MM.1S (cell line): ENCODE data around the gene VCPKMT.

Experiments used
- DNase-seq: peaks from one replicate; pipeline ENCODE4 v3.0.0-alpha.2; 2015
- H2AFZ ChIP-seq: fragments of 300-600 bp; sonication (generic); 2 replicates; pipeline ENCODE4 v1.6.0; 2016; ENCODE audit warnings: antibody characterized with exemption, low read length
- H3F3A ChIP-seq: fragments of 300-600 bp; sonication (generic); 2 replicates; pipeline ENCODE4 v1.6.1; 2016; ENCODE audit warnings: mild to moderate bottlenecking, antibody characterized with exemption, low read length, moderate library complexity, mixed read lengths; ENCODE audit not compliant: insufficient read depth
- H3K27ac ChIP-seq: fragments of 300-600 bp; sonication (generic); 2 replicates; pipeline ENCODE4 v1.5.1; 2016; ENCODE audit warnings: mild to moderate bottlenecking, low read length
- H3K27me3 ChIP-seq: fragments of 300-600 bp; sonication (generic); replicated peaks from 2 replicates; pipeline ENCODE4 v1.6.0; 2016; ENCODE audit warnings: low read length; ENCODE audit not compliant: insufficient read depth
- H3K36me3 ChIP-seq: fragments of 300-600 bp; sonication (generic); replicated peaks from 2 replicates; pipeline ENCODE4 v1.6.1; 2016; ENCODE audit warnings: mild to moderate bottlenecking, low read length, mixed read lengths; ENCODE audit not compliant: insufficient read depth
- H3K4me1 ChIP-seq: fragments of 300-600 bp; sonication (generic); 2 replicates; pipeline ENCODE4 v1.6.1; 2016; ENCODE audit warnings: low read length, mixed read lengths
- H3K4me2 ChIP-seq: fragments of 300-600 bp; sonication (generic); 2 replicates; pipeline ENCODE4 v1.6.0; 2016; ENCODE audit warnings: low read depth, low read length
- H3K4me3 ChIP-seq: fragments of 300-600 bp; sonication (generic); 2 replicates; pipeline ENCODE4 v1.5.1; 2016; ENCODE audit warnings: low read length, mixed read lengths
- H3K79me2 ChIP-seq: fragments of 300-600 bp; sonication (generic); 2 replicates; pipeline ENCODE4 v1.6.1; 2016; ENCODE audit warnings: mixed run types, low read length, mixed read lengths
- H3K9ac ChIP-seq: fragments of 300-600 bp; sonication (generic); 2 replicates; pipeline ENCODE4 v1.6.1; 2016; ENCODE audit warnings: low read length, mixed read lengths
- H3K9me2 ChIP-seq: fragments of 300-600 bp; sonication (generic); replicated peaks from 2 replicates; pipeline ENCODE4 v1.6.1; 2016; ENCODE audit warnings: mild to moderate bottlenecking, low read length, mixed read lengths; ENCODE audit not compliant: insufficient read depth
- H3K9me3 ChIP-seq: fragments of 300-600 bp; sonication (generic); replicated peaks from 2 replicates; pipeline ENCODE4 v1.6.1; 2016; ENCODE audit warnings: mild to moderate bottlenecking, low read length, mixed read lengths; ENCODE audit not compliant: insufficient read depth
- H4K20me1 ChIP-seq: fragments of 300-600 bp; sonication (generic); 2 replicates; pipeline ENCODE4 v1.6.1; 2016; ENCODE audit warnings: mild to moderate bottlenecking, low read length, moderate library complexity, mixed read lengths; ENCODE audit not compliant: insufficient read depth
- CTCF ChIP-seq: fragments of 300-600 bp; sonication (generic); IDR thresholded peaks from 2 replicates; pipeline ENCODE4 v1.5.1; 2016; ENCODE audit warnings: antibody characterized with exemption, low read length, mixed read lengths
- EZH2 ChIP-seq: fragments of 300-600 bp; sonication (generic); optimal IDR thresholded peaks from 2 replicates; pipeline ENCODE3; 2017; ENCODE audit warnings: low read depth, mild to moderate bottlenecking, antibody characterized with exemption, low read length, mixed read lengths
- EZH2phosphoT487 ChIP-seq: fragments of 300-600 bp; sonication (generic); IDR thresholded peaks from 2 replicates; pipeline ENCODE4 v1.6.1; 2018; ENCODE audit warnings: antibody characterized with exemption, low read length

VCPKMT gene

DNA sequence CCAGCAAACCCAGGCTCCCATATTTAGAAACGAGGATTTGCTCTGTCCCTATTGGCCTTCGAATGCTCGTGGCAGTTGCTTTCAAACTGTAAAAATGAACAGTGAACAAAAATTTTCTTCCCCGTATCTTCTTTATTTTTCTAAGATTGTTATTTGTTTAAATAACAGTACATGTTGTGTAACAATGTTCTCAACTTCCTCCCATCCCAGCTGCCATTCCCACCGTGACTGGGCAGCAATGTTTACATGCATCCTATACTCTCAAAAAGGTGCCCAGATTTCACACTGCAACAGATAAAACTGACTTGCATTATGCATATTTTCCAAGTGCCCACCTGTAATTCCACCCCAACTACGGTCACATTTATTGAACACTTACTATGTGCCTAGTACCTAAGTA is 12.8 kb downstream of the VCPKMT start:
- H3F3A ChIP-seq = no peaks in the 10 kb centered on the region
- H3K9ac ChIP-seq = no peak overlapping the region
- H2AFZ ChIP-seq = no peak overlapping the region
- H3K79me2 ChIP-seq = no peaks in the 10 kb centered on the region
- DNase-seq = no peak
- H3K9me2 ChIP-seq = no peaks in the 10 kb centered on the region
- H3K4me1 ChIP-seq = 0 out of 2 replicates have a peak, but pooled peaks cover 4% of the 10 kb centered on the region
- H4K20me1 ChIP-seq = no peaks in the 10 kb centered on the region
- no peaks in the 10 kb centered on the region for H3K27me3 ChIP-seq
- H3K27ac ChIP-seq = no peak overlapping the region
- no peak overlapping the region for H3K4me2 ChIP-seq
- TF ChIP-seq EZH2 (no peak), CTCF (no peak), EZH2phosphoT487 (no peak)
- no peaks in the 10 kb centered on the region for H3K9me3 ChIP-seq
- no peaks in the 10 kb centered on the region for H3K36me3 ChIP-seq
- H3K4me3 ChIP-seq = no peak overlapping the region

- Histone ChIP-seq H4K20me1 (no peaks in the 10 kb centered on the region), H3K4me3 (no peak overlapping the region), H3K4me1 (no peaks in the 10 kb centered on the region), H3K79me2 (no peaks in the 10 kb centered on the region), H3F3A (no peaks in the 10 kb centered on the region), H3K36me3 (no peaks in the 10 kb centered on the region), H3K9me3 (no peaks in the 10 kb centered on the region), H3K9me2 (no peaks in the 10 kb centered on the region), H3K27ac (no peak overlapping the region), H3K4me2 (no peak overlapping the region), H3K27me3 (no peaks in the 10 kb centered on the region), H2AFZ (no peak overlapping the region), H3K9ac (no peak overlapping the region)
- no peak for TF ChIP-seq EZH2
- no peak for TF ChIP-seq EZH2phosphoT487
- no peak for TF ChIP-seq CTCF
- no peak for DNase-seq
These were observed 15.0 kb downstream of the VCPKMT start for GRCh38 chr14:50101417-50101816.

- H2AFZ ChIP-seq = no peak overlapping the region
- no peaks in the 10 kb centered on the region for H3K36me3 ChIP-seq
- no peaks in the 10 kb centered on the region for H3K79me2 ChIP-seq
- H3K27me3 ChIP-seq = no peaks in the 10 kb centered on the region
- H3K9me2 ChIP-seq = no peaks in the 10 kb centered on the region
- 0 out of 2 replicates have a peak, but pooled peaks cover 3% of the 10 kb centered on the region for H3K4me1 ChIP-seq
- H3K4me3 ChIP-seq = no peak overlapping the region
- no peak for DNase-seq
- no peaks in the 10 kb centered on the region for H3K9me3 ChIP-seq
- no peak overlapping the region for H3K27ac ChIP-seq
- no peaks in the 10 kb centered on the region for H3F3A ChIP-seq
- TF ChIP-seq EZH2phosphoT487 (no peak), CTCF (no peak), EZH2 (no peak)
- no peaks in the 10 kb centered on the region for H4K20me1 ChIP-seq
- H3K4me2 ChIP-seq = no peak overlapping the region
- no peak overlapping the region for H3K9ac ChIP-seq
These were observed 15.6 kb downstream of the VCPKMT start for GRCh38 chr14:50100805-50101204.
